Mesothelial cell of epicardium (in vitro differentiated cells): Measurements from ENCODE around the gene KIRREL3. TPM values are rescaled to one million over a fixed set of nuclear protein-coding genes. Genes with fewer than 3 reads are reported as not detected.
"Not testable (repeated sequence)": the region's sequence is repeated elsewhere in the genome, so short reads cannot be mapped to it uniquely, and the experiment has no call there.

Experiments
- DNase-seq, 2 experiments: peaks; one replicate each; pipeline ENCODE4 v3.0.0; 2021; ENCODE audit warnings: low spot score in 2 of 2; ENCODE audit not compliant: unreplicated experiment in 2 of 2
- H3K27ac Mint-ChIP-seq: 2 replicates; pipeline ENCODE4 v1.8.0; 2021; ENCODE audit warnings: mixed read lengths
- H3K27me3 Mint-ChIP-seq: 2 replicates; pipeline ENCODE4 v1.8.0; 2021; ENCODE audit warnings: low read depth, mixed read lengths
- H3K36me3 Mint-ChIP-seq: 2 replicates; pipeline ENCODE4 v1.8.0; 2021; ENCODE audit warnings: mixed read lengths
- H3K4me1 Mint-ChIP-seq: 2 replicates; pipeline ENCODE4 v1.8.0; 2021; ENCODE audit warnings: mixed read lengths
- H3K4me3 Mint-ChIP-seq: 2 replicates; pipeline ENCODE4 v1.8.0; 2021; ENCODE audit warnings: mild to moderate bottlenecking, moderate library complexity, mixed read lengths
- H3K9me3 Mint-ChIP-seq: 2 replicates; pipeline ENCODE4 v1.8.0; 2021; ENCODE audit warnings: mixed read lengths
- CTCF ChIP-seq: fragments of 200-600 bp; sonication (generic); IDR thresholded peaks from one replicate; pipeline ENCODE4 v1.5.0; 2021; ENCODE audit warnings: antibody characterized with exemption; ENCODE audit not compliant: unreplicated experiment
- total RNA-seq: library from RNA; stranded (reverse); gene quantifications from 3 replicates; pipeline ENCODE4 v1.2.1, GENCODE V29; 2021

The KIRREL3 gene
- total RNA-seq, 1 donor from 2014 or later, result 0.31 TPM

- peaks cover 24% of the 10 kb centered on the region for H3K4me1 Mint-ChIP-seq
- H3K36me3 Mint-ChIP-seq, result no peaks in the 10 kb centered on the region
- H3K27me3 Mint-ChIP-seq, result no peaks in the 10 kb centered on the region
- TF ChIP-seq CTCF, result no peak
- no peak for DNase-seq
- peak overlapping the region; percentile 59 for H3K27ac Mint-ChIP-seq
- no peaks in the 10 kb centered on the region for H3K9me3 Mint-ChIP-seq
- no peak overlapping the region for H3K4me3 Mint-ChIP-seq
Observed at GRCh38 chr11:126383339-126384335, 616.9 kb downstream of the KIRREL3 start.

- H3K9me3 Mint-ChIP-seq, H3K4me3 Mint-ChIP-seq, DNase-seq, H3K36me3 Mint-ChIP-seq, H3K27me3 Mint-ChIP-seq: not testable (repeated sequence)
- Mint-ChIP-seq H3K4me1 (peaks cover 23% of the 10 kb centered on the region), H3K27ac (peak overlapping the region; percentile 16)
Observed at GRCh38 chr11:126382641-126383040, 617.9 kb downstream of the KIRREL3 start.

GRCh38 chr11:126381960-126382359, 618.6 kb downstream of the KIRREL3 start:
- H3K4me3 Mint-ChIP-seq, H3K27ac Mint-ChIP-seq, H3K9me3 Mint-ChIP-seq, H3K36me3 Mint-ChIP-seq, DNase-seq, H3K27me3 Mint-ChIP-seq: not testable (repeated sequence)
- H3K4me1 Mint-ChIP-seq, result peaks cover 23% of the 10 kb centered on the region

GRCh38 chr11:126380909-126381308, 619.7 kb downstream of the KIRREL3 start:
- Mint-ChIP-seq H3K4me1 (peaks cover 23% of the 10 kb centered on the region), H3K27me3 (no peaks in the 10 kb centered on the region), H3K4me3 (no peak overlapping the region), H3K9me3 (no peaks in the 10 kb centered on the region), H3K36me3 (no peaks in the 10 kb centered on the region), H3K27ac (no peak overlapping the region)
- DNase-seq, result no peak
- TF ChIP-seq CTCF, result no peak

- TF ChIP-seq CTCF, result no peak
- H3K27ac Mint-ChIP-seq, result no peak overlapping the region
- no peak overlapping the region for H3K4me3 Mint-ChIP-seq
- no peak for DNase-seq
- peaks cover 21% of the 10 kb centered on the region for H3K4me1 Mint-ChIP-seq
- H3K9me3 Mint-ChIP-seq, result no peaks in the 10 kb centered on the region
- no peaks in the 10 kb centered on the region for H3K36me3 Mint-ChIP-seq
- H3K27me3 Mint-ChIP-seq, result no peaks in the 10 kb centered on the region
Observed at GRCh38 chr11:126378763-126379162, 621.8 kb downstream of the KIRREL3 start.

- no peaks in the 10 kb centered on the region for H3K36me3 Mint-ChIP-seq
Observed at GRCh38 chr11:126375726-126376125, 624.8 kb downstream of the KIRREL3 start.

GRCh38 chr11:126374562-126375300, 625.8 kb downstream of the KIRREL3 start:
- not testable (repeated sequence) for H3K9me3 Mint-ChIP-seq, H3K36me3 Mint-ChIP-seq, H3K27me3 Mint-ChIP-seq, H3K4me3 Mint-ChIP-seq, DNase-seq, H3K27ac Mint-ChIP-seq
- H3K4me1 Mint-ChIP-seq, result peaks cover 20% of the 10 kb centered on the region

More at GRCh38 chr11:126375726-126376125, 624.8 kb downstream of the KIRREL3 start:
- DNase-seq, result no peak
- no peak overlapping the region for H3K27ac Mint-ChIP-seq
- no peaks in the 10 kb centered on the region for H3K9me3 Mint-ChIP-seq
- H3K4me3 Mint-ChIP-seq, result no peak overlapping the region
- peaks cover 20% of the 10 kb centered on the region for H3K4me1 Mint-ChIP-seq
- TF ChIP-seq CTCF, result no peak
- no peaks in the 10 kb centered on the region for H3K27me3 Mint-ChIP-seq

GRCh38 chr11:126373389-126374066, 627.0 kb downstream of the KIRREL3 start:
- H3K27me3 Mint-ChIP-seq, H3K27ac Mint-ChIP-seq, H3K4me3 Mint-ChIP-seq, H3K36me3 Mint-ChIP-seq, H3K9me3 Mint-ChIP-seq, DNase-seq: not testable (repeated sequence)
- H3K4me1 Mint-ChIP-seq, result peaks cover 14% of the 10 kb centered on the region
